GM21723 (cell line): ENCODE measurements around the gene CEP20.
"Not testable (repeated sequence)": the region's sequence is repeated elsewhere in the genome, so short reads cannot be mapped to it uniquely, and the experiment has no call there.

Experiments used
- ATAC-seq: cut with Tn5 transposase; IDR thresholded peaks from one replicate; pipeline ENCODE4 v1.9.1; 2021; ENCODE audit warnings: mild to moderate bottlenecking, moderate library complexity; ENCODE audit not compliant: unreplicated experiment

CEP20 gene

GRCh38 chr16:15888072-15888976 is at the start of gene CEP20:
Gene CEP20 (minus strand): TSS chr16:15888603. CDS start chr16:15888585, 18 bp downstream.
- ATAC-seq = peak; percentile 97

- ATAC-seq = not testable (repeated sequence)
Observed at GRCh38 chr16:15936809-15937208, 48.4 kb upstream of the CEP20 start.

GRCh38 chr16:15934991-15935390 is 46.6 kb upstream of the CEP20 start:
- ATAC-seq = no peak

GRCh38 chr16:15933781-15934180 is 45.4 kb upstream of the CEP20 start:
- no peak for ATAC-seq

- ATAC-seq = no peak
Observed at GRCh38 chr16:15932939-15933338, 44.5 kb upstream of the CEP20 start.

- no peak for ATAC-seq
Observed at GRCh38 chr16:15928261-15929104, 40.1 kb upstream of the CEP20 start.

- no peak for ATAC-seq
Observed at GRCh38 chr16:15925631-15926030, 37.2 kb upstream of the CEP20 start.

GRCh38 chr16:15924996-15925395 is 36.6 kb upstream of the CEP20 start:
- ATAC-seq = no peak

GRCh38 chr16:15919331-15919730 is 30.9 kb upstream of the CEP20 start:
- no peak for ATAC-seq

- ATAC-seq = not testable (repeated sequence)
Observed at GRCh38 chr16:15918314-15918713, 29.9 kb upstream of the CEP20 start.

GRCh38 chr16:15916323-15916722 is 27.9 kb upstream of the CEP20 start:
- ATAC-seq = no peak

GRCh38 chr16:15915555-15916081 is 27.2 kb upstream of the CEP20 start:
- ATAC-seq = no peak

GRCh38 chr16:15913046-15913698 is 24.8 kb upstream of the CEP20 start:
- ATAC-seq = no peak

- ATAC-seq = no peak
Observed at GRCh38 chr16:15911198-15911597, 22.8 kb upstream of the CEP20 start.

GRCh38 chr16:15907863-15908478 is 19.6 kb upstream of the CEP20 start:
- ATAC-seq = peak; percentile 99

- ATAC-seq = no peak
Observed at GRCh38 chr16:15906439-15906838, 18.0 kb upstream of the CEP20 start.

GRCh38 chr16:15903960-15904359 is 15.6 kb upstream of the CEP20 start:
- no peak for ATAC-seq

GRCh38 chr16:15900901-15901500 is 12.6 kb upstream of the CEP20 start:
- no peak for ATAC-seq

GRCh38 chr16:15900357-15900756 is 12.0 kb upstream of the CEP20 start:
- no peak for ATAC-seq

GRCh38 chr16:15899538-15900100 is 11.2 kb upstream of the CEP20 start:
- ATAC-seq = peak; percentile 74
